Measurements from ENCODE around the gene GRIK4.

DNA sequence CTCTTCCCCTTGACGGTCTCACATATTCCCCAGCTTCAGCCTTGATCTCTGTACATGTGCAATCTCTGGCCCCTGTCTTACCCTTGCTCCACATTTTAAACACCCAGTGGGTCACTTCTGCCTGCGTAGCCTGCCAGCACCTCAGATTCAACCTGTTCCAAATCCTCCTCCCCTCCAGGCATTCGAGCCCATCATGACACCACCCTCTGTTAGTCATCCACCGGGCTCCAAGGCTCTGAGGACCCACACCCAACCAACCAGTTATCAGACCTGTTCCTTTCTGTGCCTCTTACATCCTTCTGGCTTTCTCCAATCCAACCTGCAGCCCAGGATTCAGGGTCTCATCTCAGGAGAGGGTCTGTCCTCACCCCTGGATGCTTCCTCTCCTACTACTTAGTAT lies 392.6 kb downstream of the GRIK4 start:
- TF ChIP-seq POLR2A (IDR thresholded peaks at IDR 0.05) (no peak), CTCF (IDR thresholded peaks at IDR 0.05) (no peak)
